ENCODE data around the gene ZNF57. TPM values are rescaled to one million over a fixed set of nuclear protein-coding genes. Genes with fewer than 3 reads are reported as not detected.

Gene ZNF57
- total and polyA plus RNA-seq, 2 experiments from 2014 or later: 8.4 to 12.8 TPM

- peak within 1 kb of the TSS; percentile 88 for H3K27ac ChIP-seq
- H3K36me3 ChIP-seq (replicated peaks; ENCODE audit: insufficient read depth, low read depth): no peaks in the 10 kb centered on the region
- no peaks in the 10 kb centered on the region for H3K27me3 ChIP-seq
- no peaks in the 10 kb centered on the region for H4K20me1 ChIP-seq (ENCODE audit: insufficient read depth, poor library complexity, severe bottlenecking)
- no peaks in the 10 kb centered on the region for H3K4me1 ChIP-seq (ENCODE audit: insufficient read depth)
- peak within 1 kb of the TSS; percentile 87 for H3K4me2 ChIP-seq
- H3K79me2 ChIP-seq: peaks cover 22% of the 10 kb centered on the region
- peak; percentile 99 for DNase-seq (ENCODE audit: low spot score)
- H3K4me3 ChIP-seq: peak within 1 kb of the TSS; percentile 64
- no peaks in the 10 kb centered on the region for H3K9me3 ChIP-seq (ENCODE audit: low read depth)
- H3K9me2 ChIP-seq (replicated peaks; ENCODE audit: insufficient read depth): no peaks in the 10 kb centered on the region
- no peak for TF ChIP-seq EZH2phosphoT487 (IDR thresholded peaks at IDR 0.05; ENCODE audit: low read depth, severe bottlenecking, unreplicated experiment)
- no peak for TF ChIP-seq CTCF (IDR thresholded peaks at IDR 0.05; ENCODE audit: poor library complexity)
- no peak for TF ChIP-seq EZH2 (IDR thresholded peaks at IDR 0.05; ENCODE audit: borderline replicate concordance)
- H2AFZ ChIP-seq: peak within 1 kb of the TSS; percentile 83
- 3% methylated on average over 58 of the region's 74 CpGs for WGBS (ENCODE audit: low lambda C conversion rate, missing lambda C conversion rate)
These were observed 44.2 kb downstream of the ZNF57 start, which contains the start of gene ZNF77 for GRCh38 chr19:2944775-2945574. Gene ZNF77, minus strand, starts transcription at chr19:2944971. Its CDS starts 131 bp downstream, at chr19:2944840.

DNA sequence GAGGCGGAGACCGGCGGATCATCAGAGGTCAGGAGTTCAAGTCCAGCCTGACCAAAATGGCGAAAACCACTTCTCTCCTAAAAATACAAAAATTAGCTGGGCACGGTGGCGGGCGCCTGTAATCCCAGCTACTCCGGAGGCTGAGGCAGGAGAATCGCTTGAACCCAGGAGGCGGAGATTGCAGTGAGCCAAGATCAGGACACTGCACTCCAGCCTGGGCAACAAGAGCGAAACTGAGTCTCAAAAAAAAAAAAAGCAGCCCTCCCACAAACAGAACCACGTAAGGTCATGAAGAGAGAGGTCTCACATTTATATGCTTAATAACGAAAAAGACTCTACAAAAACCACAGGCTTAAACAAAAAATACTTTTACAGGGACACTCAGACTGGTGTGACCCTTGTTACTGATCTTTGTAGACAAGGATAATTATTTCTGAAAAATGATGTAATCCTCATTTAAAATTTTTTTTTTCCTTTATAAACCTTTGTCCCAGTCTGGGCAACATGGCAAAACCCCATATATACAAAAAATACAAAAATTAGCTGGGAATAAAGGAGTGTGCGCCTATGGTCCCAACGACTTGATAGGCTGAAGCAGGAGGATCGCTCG, 45.0 kb downstream of the ZNF57 start:
- Histone ChIP-seq H4K20me1 (ENCODE audit: insufficient read depth, poor library complexity, severe bottlenecking) (no peaks in the 10 kb centered on the region), H2AFZ (peak overlapping the region; percentile 83), H3K4me3 (peak overlapping the region; percentile 64), H3K79me2 (peaks cover 22% of the 10 kb centered on the region), H3K36me3 (replicated peaks; ENCODE audit: insufficient read depth, low read depth) (no peaks in the 10 kb centered on the region), H3K9me2 (replicated peaks; ENCODE audit: insufficient read depth) (no peaks in the 10 kb centered on the region), H3K4me2 (peak overlapping the region; percentile 80), H3K4me1 (ENCODE audit: insufficient read depth) (no peaks in the 10 kb centered on the region), H3K27me3 (no peaks in the 10 kb centered on the region), H3K9me3 (ENCODE audit: low read depth) (no peaks in the 10 kb centered on the region), H3K27ac (peak overlapping the region; percentile 88)
- 62% methylated on average over 17 of the region's 17 CpGs for WGBS (ENCODE audit: low lambda C conversion rate, missing lambda C conversion rate)
- no peak for DNase-seq (ENCODE audit: low spot score)
- no peak for TF ChIP-seq EZH2phosphoT487 (IDR thresholded peaks at IDR 0.05; ENCODE audit: low read depth, severe bottlenecking, unreplicated experiment)

DNA sequence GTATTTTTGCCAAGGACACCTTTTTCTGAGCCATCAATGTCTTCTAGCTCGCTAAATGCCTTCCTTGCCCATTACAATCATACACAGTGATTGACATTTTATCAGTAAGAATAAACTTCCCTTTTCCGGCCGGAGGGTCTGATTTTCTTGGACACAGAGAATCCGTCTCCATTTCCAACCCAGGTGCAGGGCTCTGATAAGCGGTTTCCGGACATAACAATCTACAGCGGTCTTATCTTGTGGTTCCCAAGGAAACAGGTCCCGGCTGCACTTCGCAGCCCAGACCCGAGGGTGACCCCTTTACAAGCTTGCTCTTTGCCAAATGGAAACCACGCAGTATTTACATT, 49.2 kb downstream of the ZNF57 start:
- peaks cover 14% of the 10 kb centered on the region for H3K79me2 ChIP-seq
- H3K36me3 ChIP-seq (replicated peaks; ENCODE audit: insufficient read depth, low read depth): no peaks in the 10 kb centered on the region
- H3K4me1 ChIP-seq (ENCODE audit: insufficient read depth): peaks cover 3% of the 10 kb centered on the region
- H3K27me3 ChIP-seq: no peaks in the 10 kb centered on the region
- TF ChIP-seq CTCF (IDR thresholded peaks at IDR 0.05; ENCODE audit: poor library complexity): no peak
- no peak for TF ChIP-seq EZH2 (IDR thresholded peaks at IDR 0.05; ENCODE audit: borderline replicate concordance)
- no peak for TF ChIP-seq EZH2phosphoT487 (IDR thresholded peaks at IDR 0.05; ENCODE audit: low read depth, severe bottlenecking, unreplicated experiment)
- H2AFZ ChIP-seq: peak overlapping the region; percentile 18
- no peaks in the 10 kb centered on the region for H3K9me2 ChIP-seq (replicated peaks; ENCODE audit: insufficient read depth)
- no peaks in the 10 kb centered on the region for H4K20me1 ChIP-seq (ENCODE audit: insufficient read depth, poor library complexity, severe bottlenecking)
- peak; percentile 75 for DNase-seq (ENCODE audit: low spot score)
- H3K9me3 ChIP-seq (ENCODE audit: low read depth): no peaks in the 10 kb centered on the region
- peak overlapping the region; percentile 37 for H3K4me3 ChIP-seq
- peak overlapping the region; percentile 92 for H3K27ac ChIP-seq
- WGBS (ENCODE audit: low lambda C conversion rate, missing lambda C conversion rate): under 1% methylated on average over 11 of the region's 11 CpGs
- peak overlapping the region; percentile 80 for H3K4me2 ChIP-seq
